Inferior parietal cortex (tissue), 1 donor: ENCODE measurements around the gene MED23.

ENCODE experiments used
- DNase-seq: peaks from one replicate; pipeline ENCODE4 v3.0.0-alpha.2; 2016; ENCODE audit errors: extremely low spot score

Gene MED23, protein sequence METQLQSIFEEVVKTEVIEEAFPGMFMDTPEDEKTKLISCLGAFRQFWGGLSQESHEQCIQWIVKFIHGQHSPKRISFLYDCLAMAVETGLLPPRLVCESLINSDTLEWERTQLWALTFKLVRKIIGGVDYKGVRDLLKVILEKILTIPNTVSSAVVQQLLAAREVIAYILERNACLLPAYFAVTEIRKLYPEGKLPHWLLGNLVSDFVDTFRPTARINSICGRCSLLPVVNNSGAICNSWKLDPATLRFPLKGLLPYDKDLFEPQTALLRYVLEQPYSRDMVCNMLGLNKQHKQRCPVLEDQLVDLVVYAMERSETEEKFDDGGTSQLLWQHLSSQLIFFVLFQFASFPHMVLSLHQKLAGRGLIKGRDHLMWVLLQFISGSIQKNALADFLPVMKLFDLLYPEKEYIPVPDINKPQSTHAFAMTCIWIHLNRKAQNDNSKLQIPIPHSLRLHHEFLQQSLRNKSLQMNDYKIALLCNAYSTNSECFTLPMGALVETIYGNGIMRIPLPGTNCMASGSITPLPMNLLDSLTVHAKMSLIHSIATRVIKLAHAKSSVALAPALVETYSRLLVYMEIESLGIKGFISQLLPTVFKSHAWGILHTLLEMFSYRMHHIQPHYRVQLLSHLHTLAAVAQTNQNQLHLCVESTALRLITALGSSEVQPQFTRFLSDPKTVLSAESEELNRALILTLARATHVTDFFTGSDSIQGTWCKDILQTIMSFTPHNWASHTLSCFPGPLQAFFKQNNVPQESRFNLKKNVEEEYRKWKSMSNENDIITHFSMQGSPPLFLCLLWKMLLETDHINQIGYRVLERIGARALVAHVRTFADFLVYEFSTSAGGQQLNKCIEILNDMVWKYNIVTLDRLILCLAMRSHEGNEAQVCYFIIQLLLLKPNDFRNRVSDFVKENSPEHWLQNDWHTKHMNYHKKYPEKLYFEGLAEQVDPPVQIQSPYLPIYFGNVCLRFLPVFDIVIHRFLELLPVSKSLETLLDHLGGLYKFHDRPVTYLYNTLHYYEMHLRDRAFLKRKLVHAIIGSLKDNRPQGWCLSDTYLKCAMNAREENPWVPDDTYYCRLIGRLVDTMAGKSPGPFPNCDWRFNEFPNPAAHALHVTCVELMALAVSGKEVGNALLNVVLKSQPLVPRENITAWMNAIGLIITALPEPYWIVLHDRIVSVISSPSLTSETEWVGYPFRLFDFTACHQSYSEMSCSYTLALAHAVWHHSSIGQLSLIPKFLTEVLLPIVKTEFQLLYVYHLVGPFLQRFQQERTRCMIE (N-terminal part only)

DNA sequence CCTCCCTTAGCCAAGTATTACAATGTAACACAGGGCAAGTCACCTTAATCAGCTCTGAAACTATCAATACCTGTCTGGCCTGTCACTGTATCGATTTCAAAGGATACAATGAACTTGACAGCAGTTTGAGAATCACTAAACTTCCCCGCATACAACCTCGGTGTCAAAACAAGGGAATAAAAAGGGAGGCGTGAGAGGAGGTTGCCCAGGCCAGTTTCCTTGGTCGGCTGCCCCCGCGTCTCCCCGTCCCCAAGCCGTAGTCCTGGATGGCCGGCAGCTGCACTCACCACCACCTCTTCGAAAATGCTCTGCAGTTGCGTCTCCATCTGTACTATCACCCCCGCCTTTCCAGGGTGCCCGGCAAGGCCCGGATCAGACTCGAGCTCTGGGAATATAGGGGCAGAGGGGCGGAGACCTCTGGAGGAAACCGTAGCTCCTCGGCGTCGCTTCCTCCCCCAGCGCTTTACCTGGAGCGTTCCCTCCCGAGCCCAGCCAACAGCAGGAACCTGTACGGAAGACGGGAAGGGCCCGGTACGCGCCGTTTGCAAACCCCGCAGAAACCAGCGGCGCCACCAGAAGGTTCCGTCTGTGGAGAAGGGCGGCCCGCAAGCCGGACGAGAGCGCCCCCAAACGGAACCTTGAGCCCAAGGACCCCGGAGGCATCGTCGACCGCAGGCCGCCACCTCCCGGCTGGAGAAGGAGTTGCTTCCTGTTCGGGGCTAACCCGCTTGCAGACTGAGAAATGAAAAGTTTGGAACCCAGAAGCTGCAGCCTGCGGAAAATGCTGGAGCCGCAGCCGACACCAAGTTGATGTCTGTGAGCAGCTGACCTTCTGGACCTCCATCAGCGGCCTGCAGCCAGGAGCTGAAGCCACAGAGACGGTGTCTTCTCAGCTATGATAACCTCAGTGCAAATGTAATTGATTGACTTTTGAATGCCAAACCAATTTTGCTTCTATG, at the start of gene MED23:
Gene MED23, minus strand, starts transcription at position 519 of the 959 bp plus-strand sequence. Its CDS starts 193 bp downstream, at position 326.
- DNase-seq = peak; percentile 92

DNA sequence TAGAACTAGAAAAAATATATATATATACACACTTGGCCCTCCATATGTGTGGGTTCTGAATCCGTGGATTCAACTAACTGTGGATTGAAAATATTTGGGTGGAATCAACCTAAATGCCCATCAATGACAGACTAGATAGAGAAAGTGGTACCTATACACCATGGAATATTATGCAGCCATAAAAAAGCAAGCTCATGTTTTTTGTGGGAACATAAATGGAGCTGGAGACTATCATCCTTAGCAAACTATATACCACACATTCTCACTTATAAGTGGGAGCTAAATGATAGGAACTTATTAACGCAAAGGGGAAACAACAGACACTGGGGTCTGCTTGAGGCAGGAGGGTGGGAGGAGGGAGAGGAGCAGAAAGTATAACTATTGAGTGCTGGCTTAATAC, 45.1 kb upstream of the MED23 start:
- no peak for DNase-seq

DNA sequence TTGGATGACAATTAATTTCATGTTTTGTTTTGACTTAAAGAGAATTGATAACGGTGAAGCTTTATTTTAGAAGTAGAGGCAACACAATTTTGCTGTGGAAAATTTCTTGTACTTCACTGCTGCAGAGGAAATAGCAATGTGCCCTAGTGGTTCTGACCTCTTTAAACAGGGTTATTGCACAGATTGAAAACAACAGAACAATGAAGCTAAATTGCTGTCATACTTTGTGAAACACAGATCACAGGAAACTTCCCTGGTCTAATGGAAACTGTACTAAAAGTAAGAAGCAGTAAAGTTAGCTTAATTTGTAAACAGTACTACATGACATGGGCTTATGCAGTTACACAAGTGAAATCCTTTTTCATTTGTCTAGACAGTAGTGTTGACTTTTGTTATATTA, 41.8 kb upstream of the MED23 start:
- DNase-seq = no peak

DNA sequence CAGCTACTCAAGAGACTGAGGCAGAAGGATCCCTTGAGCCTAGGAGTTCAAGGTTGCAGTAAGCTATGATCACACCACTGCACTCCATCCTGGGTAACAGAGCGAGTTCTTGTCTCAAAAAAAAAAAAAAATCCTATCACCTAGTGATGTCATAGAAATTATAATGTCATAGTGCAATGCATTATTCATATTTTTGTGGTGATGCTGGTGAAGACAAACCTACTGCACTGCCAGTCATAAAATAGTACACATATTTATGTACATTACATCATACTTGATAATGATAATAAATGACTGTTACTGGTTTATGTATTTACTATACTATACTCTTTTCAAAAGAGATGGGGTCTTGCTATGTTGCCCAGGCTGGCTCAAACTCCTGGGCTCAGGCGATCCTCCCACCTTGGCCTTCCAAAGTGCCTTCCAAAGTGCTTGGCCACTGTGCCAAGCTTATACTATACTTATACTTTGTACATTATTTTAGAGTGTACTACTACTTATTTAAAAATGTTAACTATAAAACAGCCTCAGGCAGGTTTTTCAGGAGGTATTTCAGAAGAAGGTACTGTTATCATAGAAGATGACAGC, 35.6 kb upstream of the MED23 start:
- DNase-seq = no peak

DNA sequence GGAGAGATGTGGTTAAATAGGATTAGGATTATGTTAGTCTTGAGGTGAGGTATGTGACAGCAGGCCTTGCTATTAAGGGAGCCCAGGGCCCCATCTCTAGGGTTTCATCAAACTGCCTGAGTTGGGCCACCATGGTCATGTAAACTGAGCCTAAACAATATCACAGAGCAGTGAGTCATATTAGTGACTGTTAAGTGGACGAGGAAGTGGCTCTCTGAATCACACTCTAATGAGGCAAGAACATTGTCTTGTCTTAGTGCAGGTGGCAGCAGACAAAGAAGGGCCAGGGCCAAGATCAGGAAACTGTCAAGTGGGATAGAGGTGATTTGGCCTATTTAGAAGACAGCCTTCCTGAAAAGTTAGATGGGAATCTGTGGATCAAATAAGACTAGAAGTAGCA, 32.2 kb upstream of the MED23 start:
- no peak for DNase-seq

DNA sequence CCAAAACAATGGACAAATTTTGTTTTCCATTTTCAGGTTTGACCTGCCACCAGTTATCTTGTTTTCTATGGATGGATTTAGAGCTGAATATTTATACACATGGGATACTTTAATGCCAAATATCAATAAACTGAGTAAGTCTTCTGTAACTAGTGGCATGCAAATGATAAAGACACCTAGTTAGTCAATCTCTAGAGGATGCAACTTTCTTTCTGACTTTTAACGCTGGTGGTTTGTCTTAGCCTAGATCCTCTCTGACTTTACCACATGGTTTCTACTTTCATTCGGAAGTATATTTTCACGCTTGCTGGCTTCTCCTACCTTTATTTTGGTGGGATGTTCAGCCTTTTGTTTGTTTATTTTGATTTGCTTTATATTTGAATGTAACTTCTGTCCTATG, 30.2 kb upstream of the MED23 start:
- DNase-seq = no peak

DNA sequence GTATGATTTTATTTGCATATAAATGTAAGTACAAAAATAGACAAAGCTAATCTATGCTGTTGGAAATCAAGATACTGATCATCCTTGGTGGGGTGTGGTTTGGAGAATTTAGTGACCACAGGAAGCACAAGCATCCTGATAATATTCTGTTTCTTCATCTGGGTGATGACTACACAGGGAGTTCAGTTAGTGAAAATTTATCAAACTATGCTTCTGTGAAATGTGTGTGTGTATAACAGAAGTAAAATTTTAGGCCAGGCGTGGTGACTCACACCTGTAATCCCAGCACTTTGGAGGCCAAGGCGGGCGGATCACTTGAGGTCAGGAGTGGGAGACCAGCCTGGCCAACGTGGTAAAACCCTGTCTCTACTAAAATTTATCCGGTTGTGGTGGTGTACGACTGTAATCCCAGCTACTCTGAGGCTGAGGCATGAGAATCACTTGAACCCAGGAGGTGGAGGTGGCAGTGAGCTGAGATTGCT, 29.6 kb upstream of the MED23 start:
- no peak for DNase-seq

DNA sequence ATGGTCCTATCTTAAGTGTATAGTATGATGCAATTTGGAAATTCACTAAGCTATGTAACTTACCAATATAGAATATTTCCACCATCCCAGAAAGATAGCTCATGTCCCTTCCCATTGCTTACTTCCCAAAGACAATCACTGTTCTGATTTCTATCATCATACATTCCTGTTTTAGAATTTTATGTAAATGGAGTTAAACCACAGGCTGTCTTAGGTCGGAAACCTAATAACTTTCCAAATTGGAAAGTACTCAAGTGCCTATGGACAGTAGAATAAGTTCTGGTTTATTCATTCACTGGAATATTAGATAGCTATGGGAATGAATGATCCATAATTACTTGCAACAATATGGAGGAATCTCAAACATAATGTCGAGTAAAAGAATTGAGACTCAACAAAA, 29.2 kb upstream of the MED23 start:
- DNase-seq = no peak

DNA sequence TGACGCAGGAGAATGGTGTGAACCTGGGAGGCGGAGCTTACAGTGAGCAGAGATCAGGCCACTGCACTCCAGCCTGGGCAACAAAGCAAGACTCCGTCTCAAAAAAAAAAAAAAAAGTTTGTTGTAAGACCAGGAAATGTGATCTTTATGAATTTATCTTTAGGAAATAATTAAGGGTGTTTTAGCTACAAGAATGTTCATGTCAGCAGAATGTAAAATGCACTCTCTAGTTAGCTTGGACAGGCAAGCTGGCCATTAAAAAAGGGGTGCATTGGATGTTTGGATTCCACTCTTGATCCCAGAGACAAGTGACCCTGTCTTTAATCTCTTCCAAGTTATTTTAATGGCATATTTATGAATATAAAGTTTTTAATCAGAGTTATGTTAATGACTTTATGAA, 28.6 kb upstream of the MED23 start:
- no peak for DNase-seq

DNA sequence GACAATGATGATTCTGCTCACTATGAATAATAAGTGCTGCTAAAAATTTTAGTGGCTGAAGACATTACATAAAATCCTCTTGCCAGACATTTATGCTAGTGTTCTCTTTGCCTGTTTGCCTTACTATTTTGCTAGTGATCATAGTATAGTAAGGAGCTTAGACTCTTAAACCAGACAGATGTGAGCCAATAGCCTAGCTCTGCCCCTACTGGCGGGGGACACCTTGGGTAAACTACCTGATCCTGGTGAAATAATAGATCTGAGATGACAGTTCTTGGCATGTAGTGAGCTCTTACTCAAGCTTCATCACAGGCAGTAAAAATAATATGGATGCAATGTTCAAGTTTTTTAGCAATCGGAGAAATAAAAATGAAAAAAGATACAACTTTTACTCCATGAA, 27.9 kb upstream of the MED23 start:
- no peak for DNase-seq

DNA sequence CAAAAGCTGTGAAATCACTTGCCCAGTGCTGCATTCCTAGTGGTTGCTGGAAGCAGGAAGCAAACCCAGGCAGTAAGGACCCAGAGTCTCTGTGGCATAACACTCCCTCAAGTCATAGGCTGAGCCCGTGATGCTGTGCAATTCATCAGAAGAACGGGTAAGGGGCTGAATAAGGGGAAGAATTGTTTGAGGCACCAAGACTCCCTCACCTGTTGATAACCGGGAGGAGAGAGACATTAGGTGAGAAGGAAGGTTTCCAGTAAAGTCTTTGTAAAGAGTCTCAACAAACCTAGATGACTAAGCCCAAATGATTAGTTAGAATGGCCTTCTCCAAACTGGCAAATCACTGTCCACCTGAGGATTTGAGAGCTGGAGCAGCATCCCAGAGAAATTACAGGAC, 27.3 kb upstream of the MED23 start:
- no peak for DNase-seq

DNA sequence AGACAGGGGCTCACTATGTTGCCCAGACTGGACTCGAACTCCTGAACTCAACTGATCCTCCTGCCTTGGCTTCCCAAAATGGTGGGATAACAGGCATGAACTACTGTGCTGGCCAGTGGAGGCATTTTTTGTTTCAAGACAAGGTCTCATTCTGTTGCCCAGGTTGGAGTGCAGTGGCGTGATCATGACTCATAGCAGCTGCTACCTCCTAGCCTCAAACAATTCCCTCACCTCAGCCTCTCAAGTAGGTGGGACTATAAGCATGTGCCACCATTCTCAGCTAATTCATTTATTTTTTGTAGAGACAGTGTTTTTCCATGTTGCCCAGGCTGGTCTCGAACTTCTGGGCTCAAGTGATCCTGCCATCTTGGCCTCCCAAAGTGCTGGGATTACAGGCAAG, 26.3 kb upstream of the MED23 start:
- DNase-seq = no peak

DNA sequence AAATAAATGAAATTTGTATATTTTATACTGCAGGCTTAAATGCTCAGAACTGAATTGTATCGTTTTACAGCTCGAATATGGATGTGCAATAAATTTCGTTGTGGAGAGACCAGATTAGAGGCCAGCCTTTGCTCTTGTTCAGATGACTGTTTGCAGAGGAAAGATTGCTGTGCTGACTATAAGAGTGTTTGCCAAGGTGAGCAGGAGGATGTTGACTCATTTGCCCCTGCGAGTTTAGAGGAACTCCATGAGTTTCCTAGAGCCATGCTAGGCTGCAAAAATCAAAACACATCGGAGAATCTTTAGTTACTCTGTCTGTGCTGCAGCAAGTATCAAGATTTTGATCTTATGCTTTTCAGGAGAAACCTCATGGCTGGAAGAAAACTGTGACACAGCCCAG, 24.4 kb upstream of the MED23 start:
- DNase-seq = no peak

DNA sequence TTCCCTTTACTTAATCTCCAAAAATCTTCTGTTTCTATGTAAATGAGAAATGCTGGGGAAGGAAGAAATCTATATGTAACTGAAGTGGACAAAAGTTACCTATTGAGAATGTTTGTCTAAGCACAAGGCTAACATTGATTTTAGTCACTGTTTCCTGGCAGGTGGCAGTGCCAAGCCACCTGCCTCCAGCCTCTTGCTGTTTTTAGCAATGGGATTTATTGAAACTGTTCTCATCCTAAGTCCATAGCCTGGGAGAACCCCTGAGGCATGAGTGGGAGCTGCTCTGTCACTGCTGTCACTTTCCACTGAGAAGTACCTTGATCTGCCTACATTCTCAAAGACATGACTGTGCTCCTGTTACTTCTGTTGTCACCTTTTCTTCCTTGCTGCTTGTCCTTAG, 23.7 kb upstream of the MED23 start:
- DNase-seq = no peak

DNA sequence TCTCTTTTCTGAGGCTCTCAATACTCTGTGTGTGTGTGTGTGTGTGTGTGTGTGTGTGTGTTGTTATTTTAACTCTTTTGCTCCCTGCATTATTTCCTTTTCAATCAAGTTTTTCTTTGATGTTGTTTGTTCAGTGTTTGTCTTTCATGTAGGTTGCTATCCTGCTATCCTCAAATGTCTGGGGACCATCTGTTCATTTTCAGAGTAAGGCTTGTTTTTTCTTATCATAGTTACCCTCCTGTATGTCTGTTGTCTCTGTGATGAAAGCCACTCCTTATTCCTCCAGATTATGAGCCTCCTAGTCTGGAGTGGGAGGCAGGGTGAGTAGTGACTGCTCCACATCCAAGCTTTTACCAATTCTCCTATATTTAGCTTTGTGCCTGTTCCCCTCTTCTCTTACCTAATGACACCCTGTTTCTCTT, 18.2 kb upstream of the MED23 start:
- peak; percentile 6 for DNase-seq

DNA sequence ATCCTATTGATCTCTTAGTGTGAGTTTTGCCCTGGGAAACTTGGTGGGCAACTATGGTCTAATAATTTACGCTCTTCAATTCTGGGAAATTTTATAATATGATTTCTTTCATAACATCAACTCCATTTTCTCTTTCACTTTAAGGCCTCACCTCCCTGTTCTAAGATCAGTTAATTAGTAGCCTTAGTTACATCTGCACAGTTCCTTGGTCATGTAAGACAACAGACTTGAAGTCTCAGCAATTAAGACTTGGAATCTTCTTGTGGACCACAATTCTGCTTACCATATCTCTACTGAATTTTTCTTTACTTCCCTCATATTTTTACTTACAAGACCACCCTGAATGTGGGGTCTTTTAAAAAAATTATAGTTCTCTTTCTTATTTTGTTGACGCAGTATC, 17.8 kb upstream of the MED23 start:
- DNase-seq = no peak

DNA sequence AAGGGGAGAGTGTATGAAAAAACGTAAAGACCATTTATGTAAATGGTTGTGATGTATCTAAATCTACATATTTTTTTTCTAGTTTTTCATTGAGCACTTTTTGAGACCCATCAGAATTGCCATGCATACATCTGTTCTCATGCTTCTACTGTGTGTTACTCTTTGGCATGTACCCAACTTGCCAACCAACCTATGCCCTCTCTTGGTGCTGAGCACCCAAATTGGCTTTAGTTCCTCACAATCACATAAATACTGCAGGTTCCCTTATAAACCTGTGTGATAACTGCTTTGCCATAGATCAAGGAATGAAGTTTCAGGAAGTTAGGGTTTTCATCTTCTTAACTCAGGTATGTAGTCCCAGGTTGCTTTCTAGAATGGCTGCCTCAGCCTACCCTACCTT, 16.9 kb upstream of the MED23 start:
- no peak for DNase-seq

DNA sequence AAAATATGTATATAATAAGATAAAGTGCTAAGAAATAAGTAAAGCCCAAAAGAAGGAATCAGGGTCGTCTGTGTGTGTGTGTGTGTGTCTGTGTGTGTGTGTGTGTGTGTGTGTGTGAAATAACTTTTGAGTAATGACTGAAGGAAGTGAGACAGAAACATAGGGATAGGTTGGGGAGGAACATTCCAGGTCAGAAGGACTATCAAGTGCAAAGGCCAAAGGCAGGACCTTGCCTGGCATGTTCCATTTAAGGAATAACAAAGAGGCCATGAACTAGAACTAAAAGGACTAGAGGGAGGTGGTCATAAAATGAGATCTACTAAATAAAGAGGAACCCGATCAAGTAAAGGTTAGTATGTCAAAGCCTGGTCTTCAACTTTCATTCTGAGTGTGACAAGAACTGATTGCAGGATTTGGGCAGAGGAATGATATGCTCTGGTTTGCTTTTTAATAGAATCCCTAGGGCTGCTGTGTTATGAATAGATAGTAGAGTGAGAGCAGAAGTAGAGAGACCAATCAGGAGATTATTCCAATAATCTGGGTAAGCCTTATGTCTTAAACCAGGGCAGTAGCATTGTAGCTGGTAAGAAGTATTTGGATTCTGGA, 15.9 kb upstream of the MED23 start:
- no peak for DNase-seq

DNA sequence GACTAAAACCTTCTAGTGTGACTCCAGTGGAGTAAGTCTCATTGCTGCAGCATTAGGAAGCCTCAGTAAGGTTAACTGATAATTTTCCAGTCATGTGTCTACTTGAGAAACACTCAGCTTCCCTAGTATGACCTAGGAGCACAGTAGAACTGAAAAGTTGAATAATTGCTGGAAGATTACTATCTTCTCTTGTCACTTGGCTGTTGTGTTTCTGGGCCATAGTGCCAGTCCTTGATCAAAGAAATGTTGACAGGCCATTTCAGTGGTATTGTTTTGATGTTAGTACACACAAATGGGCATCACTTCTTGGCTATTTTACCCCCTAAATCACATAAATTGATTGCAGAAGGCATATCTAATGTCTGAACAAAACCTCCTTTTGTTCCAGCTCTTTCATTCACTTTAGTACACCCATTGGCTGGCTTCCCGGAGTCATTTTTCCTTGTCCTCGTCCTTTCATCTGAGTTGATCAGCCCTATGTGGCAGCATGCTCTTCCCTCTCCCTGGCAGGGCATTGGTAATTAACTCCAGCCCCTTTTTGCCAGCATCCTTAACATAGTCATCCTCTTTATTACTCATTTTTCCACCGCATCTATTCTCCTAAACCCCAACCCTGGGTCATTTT, 15.1 kb upstream of the MED23 start:
- peak; percentile 68 for DNase-seq

DNA sequence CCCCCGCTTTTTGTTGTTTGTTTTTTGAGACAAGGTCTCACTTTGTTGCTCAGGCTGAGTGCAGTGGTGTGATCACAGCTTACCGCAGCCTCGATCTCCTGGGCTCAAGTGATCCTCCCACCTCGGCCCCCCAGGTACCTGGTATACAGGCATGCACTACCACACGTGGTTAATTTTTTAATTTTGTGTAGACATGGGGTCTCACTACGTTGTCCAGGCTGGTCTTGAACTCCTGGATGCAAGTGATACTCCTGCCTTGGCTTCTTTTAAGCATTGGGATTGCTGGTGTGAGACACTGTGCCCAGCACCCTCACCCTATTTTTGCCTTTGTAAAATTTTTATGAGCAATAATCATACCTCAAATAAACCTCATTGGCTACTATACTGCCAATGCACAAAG, 14.5 kb upstream of the MED23 start:
- no peak for DNase-seq
